ENCODE results near the gene ELOVL6. TPM values are rescaled to one million over a fixed set of nuclear protein-coding genes. Genes with fewer than 3 reads are reported as not detected.

ELOVL6 gene
- total RNA-seq, 2 experiments from 2014 or later, result 7.2 to 7.9 TPM

DNA sequence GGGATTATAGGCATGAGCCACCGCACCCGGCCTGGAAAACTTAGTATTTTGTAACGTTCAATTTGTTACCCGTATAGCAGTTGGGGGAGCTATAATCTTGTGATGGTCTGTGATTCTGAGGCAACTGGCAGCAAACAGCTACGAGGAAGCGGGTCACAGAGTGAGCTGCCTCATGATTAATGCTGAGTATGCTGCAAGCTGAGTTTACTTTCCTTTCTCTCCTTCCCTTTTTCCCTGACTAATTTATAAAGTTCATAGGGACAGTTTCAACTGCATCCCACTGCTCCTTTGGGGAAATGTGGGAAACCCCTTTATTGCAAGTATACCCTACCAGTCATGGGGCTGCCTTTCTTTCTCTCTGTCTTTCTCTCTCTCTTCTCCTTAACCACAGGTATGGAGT, 17.7 kb upstream of the ELOVL6 start:
- no peak overlapping the region for H3K4me3 Mint-ChIP-seq
- no peak overlapping the region for H3K27ac Mint-ChIP-seq
- H3K4me1 Mint-ChIP-seq (ENCODE audit: low read depth), result no peaks in the 10 kb centered on the region
- no peak for DNase-seq
- intact Hi-C loops (cut with micrococcal nuclease), result no loop called here
- CTCF ChIA-PET, result interaction anchor here (0.7 to 1.3 kb wide), 2 partner anchors 153 to 294 kb away, joined by 3 to 4 read pairs; no protein-coding TSS in a partner anchor
- H3K27me3 Mint-ChIP-seq (ENCODE audit: low read depth), result peaks cover 10% of the 10 kb centered on the region
- no peaks in the 10 kb centered on the region for H3K36me3 Mint-ChIP-seq (ENCODE audit: low read depth)
- peaks cover 11% of the 10 kb centered on the region for H3K9me3 Mint-ChIP-seq

DNA sequence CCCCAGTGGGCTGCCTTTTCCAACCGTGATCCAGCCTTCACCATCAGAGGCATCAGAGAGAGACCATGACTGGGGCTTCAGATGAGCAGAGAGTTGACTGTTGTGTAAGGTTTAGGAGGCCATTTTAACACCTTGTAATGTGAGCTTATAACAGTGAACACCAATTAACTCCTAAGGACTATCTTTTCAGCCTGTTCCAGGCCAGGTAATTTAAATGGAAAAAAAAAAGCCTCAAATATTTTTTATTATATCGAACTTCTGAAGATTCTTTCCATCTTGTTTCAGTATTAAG, 13.3 kb upstream of the ELOVL6 start:
- intact Hi-C loops (cut with micrococcal nuclease), result loop anchor here (1.0 to 2.0 kb wide), 3 partner anchors 161 to 303 kb away; no protein-coding TSS in a partner anchor
- Mint-ChIP-seq H3K4me3 (no peak overlapping the region), H3K9me3 (no peaks in the 10 kb centered on the region), H3K36me3 (ENCODE audit: low read depth) (no peaks in the 10 kb centered on the region), H3K4me1 (ENCODE audit: low read depth) (no peaks in the 10 kb centered on the region), H3K27me3 (ENCODE audit: low read depth) (peaks cover 1% of the 10 kb centered on the region), H3K27ac (no peak overlapping the region)
- no peak for DNase-seq
- CTCF ChIA-PET, result interaction anchor here (0.6 to 2.0 kb wide), 7 partner anchors 11 to 207 kb away, joined by 3 to 11 read pairs (median 4); no protein-coding TSS in a partner anchor

DNA sequence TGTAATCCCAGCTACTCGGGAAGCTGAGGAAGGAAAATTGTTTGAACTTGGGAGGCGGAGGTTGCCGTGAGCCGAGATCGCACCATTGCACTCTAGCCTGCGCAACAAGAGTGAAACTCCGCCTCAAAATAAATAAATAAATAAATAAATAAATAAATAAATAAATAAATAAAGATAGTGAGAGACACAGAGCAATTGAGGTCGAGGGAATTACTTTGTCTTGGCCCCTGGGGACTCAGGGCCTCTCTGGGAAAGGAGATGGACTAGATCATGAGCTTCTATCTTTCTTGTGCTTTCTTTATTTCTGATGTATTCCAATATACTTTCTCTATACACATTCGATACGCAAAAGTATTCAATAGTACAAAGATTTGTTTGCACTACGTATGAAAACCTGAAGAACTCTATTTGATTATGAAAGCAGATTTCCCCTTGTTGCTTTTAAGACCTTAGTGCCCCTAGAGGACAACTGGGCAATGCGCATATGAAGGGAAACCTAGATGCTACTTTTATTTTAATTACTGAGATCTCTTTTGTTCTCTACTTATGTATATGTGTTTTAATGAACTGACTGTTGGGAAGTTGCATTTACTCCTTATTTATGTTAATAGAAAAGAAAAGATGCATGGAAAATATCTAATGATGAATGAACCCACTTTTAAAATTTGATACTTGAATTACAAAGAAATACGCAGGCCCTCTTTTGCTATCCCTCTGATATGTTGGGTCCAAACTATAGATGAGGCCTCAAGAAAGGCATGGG, 12.8 kb upstream of the ELOVL6 start:
- no peaks in the 10 kb centered on the region for H3K36me3 Mint-ChIP-seq (ENCODE audit: low read depth)
- H3K27ac Mint-ChIP-seq, result no peak overlapping the region
- CTCF ChIA-PET, result interaction anchor here (0.6 to 2.0 kb wide), 10 partner anchors 11 to 303 kb away, joined by 3 to 11 read pairs (median 4); partner anchors contain the start of gene ELOVL6
- intact Hi-C loops (cut with micrococcal nuclease), result loop anchor here (1.0 to 2.0 kb wide), 3 partner anchors 161 to 304 kb away; no protein-coding TSS in a partner anchor
- no peaks in the 10 kb centered on the region for H3K9me3 Mint-ChIP-seq
- H3K27me3 Mint-ChIP-seq (ENCODE audit: low read depth), result no peaks in the 10 kb centered on the region
- DNase-seq, result peak; percentile 38
- no peak overlapping the region for H3K4me3 Mint-ChIP-seq
- H3K4me1 Mint-ChIP-seq (ENCODE audit: low read depth), result no peaks in the 10 kb centered on the region

DNA sequence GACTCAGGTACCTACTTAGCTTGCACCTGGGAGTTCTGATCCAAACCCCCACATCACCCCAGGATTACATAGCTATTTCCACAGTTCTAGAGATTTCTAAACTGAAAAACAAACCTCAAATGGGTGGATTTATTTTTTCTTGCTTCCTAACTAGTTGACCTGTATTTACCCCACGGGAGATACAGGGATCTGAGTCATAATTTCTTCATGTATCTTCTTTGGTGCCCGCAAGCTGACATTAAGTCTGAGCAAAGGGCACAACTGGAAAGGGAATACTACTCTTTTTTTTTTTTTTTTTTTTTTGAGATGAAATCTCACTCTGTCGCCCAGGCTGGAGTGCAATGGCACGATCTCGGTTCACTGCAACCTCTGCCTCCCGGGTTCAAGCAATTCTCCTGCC, 10.0 kb upstream of the ELOVL6 start:
- Mint-ChIP-seq H3K4me1 (ENCODE audit: low read depth) (no peaks in the 10 kb centered on the region), H3K27me3 (ENCODE audit: low read depth) (no peaks in the 10 kb centered on the region), H3K4me3 (no peak overlapping the region), H3K9me3 (no peaks in the 10 kb centered on the region), H3K27ac (no peak overlapping the region), H3K36me3 (ENCODE audit: low read depth) (no peaks in the 10 kb centered on the region)
- DNase-seq, result no peak
- CTCF ChIA-PET, result interaction anchor here (0.6 to 5.7 kb wide), 8 partner anchors 10 to 302 kb away, joined by 3 to 27 read pairs (median 4); no protein-coding TSS in a partner anchor
- intact Hi-C loops (cut with micrococcal nuclease), result no loop called here

DNA sequence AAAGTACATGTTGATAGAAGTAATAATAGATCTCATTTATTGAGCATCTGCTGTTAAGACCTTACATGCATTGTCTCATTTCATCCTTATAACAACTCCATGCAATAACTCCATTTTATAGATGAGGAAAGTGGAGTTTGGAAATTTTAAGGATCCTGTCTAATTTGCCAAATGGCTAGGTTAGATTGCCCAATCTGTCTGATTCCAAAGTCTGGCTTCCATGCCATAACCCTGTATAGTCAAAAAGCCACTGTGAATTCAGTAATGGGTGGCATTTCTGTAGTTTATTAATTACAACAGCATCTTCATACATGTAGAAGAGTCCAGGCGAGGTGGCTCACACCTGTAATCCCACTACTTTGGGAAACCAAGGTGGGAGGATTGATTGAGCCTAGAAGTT, 8.8 kb upstream of the ELOVL6 start:
- H3K9me3 Mint-ChIP-seq, result no peaks in the 10 kb centered on the region
- H3K4me1 Mint-ChIP-seq (ENCODE audit: low read depth), result no peaks in the 10 kb centered on the region
- no peak overlapping the region for H3K4me3 Mint-ChIP-seq
- no peaks in the 10 kb centered on the region for H3K36me3 Mint-ChIP-seq (ENCODE audit: low read depth)
- no peak overlapping the region for H3K27ac Mint-ChIP-seq
- intact Hi-C loops (cut with micrococcal nuclease), result no loop called here
- no peaks in the 10 kb centered on the region for H3K27me3 Mint-ChIP-seq (ENCODE audit: low read depth)
- no peak for DNase-seq
- CTCF ChIA-PET, result interaction anchor here (5.7 kb wide), 1 partner anchor 157 kb away, joined by 27 read pairs; no protein-coding TSS in a partner anchor

DNA sequence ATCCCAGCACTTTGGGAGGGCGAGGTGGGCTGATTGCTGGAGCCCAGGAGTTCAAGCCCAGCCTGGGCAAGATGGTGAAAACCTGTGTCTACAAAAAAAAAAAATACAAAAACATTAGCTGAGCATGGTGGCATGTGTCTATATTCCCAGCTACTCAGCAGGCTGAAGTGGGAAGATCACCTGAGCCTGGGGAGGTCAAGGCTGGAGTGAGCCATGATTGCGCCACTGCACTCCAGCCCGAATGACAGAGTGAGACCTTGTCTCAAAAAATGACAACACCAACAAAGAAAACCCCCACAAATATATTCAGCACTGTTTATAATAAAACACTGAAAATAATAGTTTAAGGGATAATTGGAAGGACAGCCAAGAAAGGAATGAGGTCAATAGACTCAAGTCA, 3.6 kb upstream of the ELOVL6 start:
- intact Hi-C loops (cut with micrococcal nuclease), result no loop called here
- Mint-ChIP-seq H3K27ac (no peak overlapping the region), H3K36me3 (ENCODE audit: low read depth) (peaks cover 3% of the 10 kb centered on the region), H3K4me3 (no peak overlapping the region), H3K9me3 (no peaks in the 10 kb centered on the region), H3K27me3 (ENCODE audit: low read depth) (no peaks in the 10 kb centered on the region), H3K4me1 (ENCODE audit: low read depth) (peaks cover 5% of the 10 kb centered on the region)
- no peak for DNase-seq
- CTCF ChIA-PET, result interaction anchor here (0.5 kb wide), 1 partner anchor 570 kb away, joined by 4 read pairs; no protein-coding TSS in a partner anchor

DNA sequence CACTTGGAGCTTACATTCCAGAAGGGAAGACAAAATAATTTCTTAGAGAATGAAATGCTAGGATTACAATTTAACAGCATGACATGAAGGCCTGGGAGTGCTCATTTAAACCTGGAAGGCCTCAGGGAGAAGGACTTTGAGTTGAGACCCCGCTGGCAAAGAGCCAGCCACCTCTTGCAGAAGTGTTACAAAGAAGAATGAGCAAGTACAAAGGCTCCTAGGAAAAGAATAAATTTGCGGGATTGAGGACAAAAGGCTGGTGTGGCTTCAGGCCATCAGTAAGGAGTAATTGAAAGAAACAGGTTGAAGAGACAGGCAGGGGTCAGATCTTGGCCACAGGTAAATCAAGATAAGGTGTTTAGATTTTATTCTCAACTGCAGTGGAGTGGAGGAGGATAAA, 3.1 kb upstream of the ELOVL6 start:
- peak overlapping the region; percentile 5 for H3K27ac Mint-ChIP-seq
- H3K4me1 Mint-ChIP-seq (ENCODE audit: low read depth), result peaks cover 5% of the 10 kb centered on the region
- intact Hi-C loops (cut with micrococcal nuclease), result no loop called here
- no peak overlapping the region for H3K4me3 Mint-ChIP-seq
- CTCF ChIA-PET, result no interaction called here
- peaks cover 3% of the 10 kb centered on the region for H3K36me3 Mint-ChIP-seq (ENCODE audit: low read depth)
- no peaks in the 10 kb centered on the region for H3K27me3 Mint-ChIP-seq (ENCODE audit: low read depth)
- H3K9me3 Mint-ChIP-seq, result no peaks in the 10 kb centered on the region
- DNase-seq, result no peak

DNA sequence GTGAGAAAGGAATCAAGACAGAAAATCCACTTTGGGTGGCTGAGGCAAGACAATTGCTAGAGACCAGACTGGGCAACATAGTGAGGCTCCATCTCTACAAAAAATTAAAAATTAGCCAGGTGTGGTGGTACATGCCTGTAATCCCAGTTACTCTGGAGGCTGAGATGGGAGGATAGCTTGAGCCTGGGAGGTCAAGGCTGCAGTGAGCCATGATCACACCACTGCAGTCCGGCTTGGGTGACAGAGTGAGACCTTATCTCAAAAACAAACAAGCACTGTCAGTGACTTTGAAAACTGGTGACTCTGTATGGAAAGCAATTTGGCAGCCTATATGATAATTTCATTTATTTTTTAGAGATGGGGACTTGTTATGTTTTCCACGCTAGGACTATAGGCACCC, 2.3 kb upstream of the ELOVL6 start:
- H3K4me3 Mint-ChIP-seq, result no peak overlapping the region
- DNase-seq, result no peak
- CTCF ChIA-PET, result interaction anchor here (0.7 kb wide), 1 partner anchor 18 kb away, joined by 3 read pairs; no protein-coding TSS in a partner anchor
- intact Hi-C loops (cut with micrococcal nuclease), result no loop called here
- H3K27me3 Mint-ChIP-seq (ENCODE audit: low read depth), result no peaks in the 10 kb centered on the region
- H3K4me1 Mint-ChIP-seq (ENCODE audit: low read depth), result peaks cover 5% of the 10 kb centered on the region
- H3K36me3 Mint-ChIP-seq (ENCODE audit: low read depth), result peaks cover 7% of the 10 kb centered on the region
- no peaks in the 10 kb centered on the region for H3K9me3 Mint-ChIP-seq
- no peak overlapping the region for H3K27ac Mint-ChIP-seq

DNA sequence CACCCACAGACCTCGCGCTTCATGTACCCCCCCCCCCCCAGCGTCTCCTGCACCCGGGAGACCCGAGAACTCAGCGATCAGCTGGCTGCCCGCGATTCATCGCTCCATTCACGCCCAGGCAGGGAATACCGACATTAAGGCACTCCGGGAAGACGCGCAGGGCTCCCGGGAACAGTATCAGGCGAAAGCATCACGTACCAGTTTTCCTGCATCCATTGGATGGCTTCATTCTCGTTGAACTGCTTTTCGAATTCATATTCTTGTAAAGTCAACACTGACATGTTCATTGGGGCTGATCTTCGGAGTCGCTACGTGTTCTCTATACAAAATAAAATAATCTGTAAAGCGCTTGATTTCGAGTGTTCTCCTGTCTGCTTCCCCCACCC, 373 bp downstream of the ELOVL6 start:
- intact Hi-C loops (cut with micrococcal nuclease), result loop anchor here (5.0 to 10.0 kb wide), 7 partner anchors 191 to 1949 kb away; partner anchors contain the start of genes CASP6, FAM241A, RPL34 and SEC24B
- no peak for DNase-seq
- Mint-ChIP-seq H3K27ac (peak overlapping the region; percentile 96), H3K4me1 (ENCODE audit: low read depth) (peaks cover 26% of the 10 kb centered on the region), H3K9me3 (no peaks in the 10 kb centered on the region), H3K4me3 (peak overlapping the region; percentile 95), H3K36me3 (ENCODE audit: low read depth) (peaks cover 7% of the 10 kb centered on the region), H3K27me3 (ENCODE audit: low read depth) (no peaks in the 10 kb centered on the region)
- CTCF ChIA-PET, result interaction anchor here (1.3 to 1.4 kb wide), 2 partner anchors 13 to 99 kb away, joined by 4 to 5 read pairs; no protein-coding TSS in a partner anchor

DNA sequence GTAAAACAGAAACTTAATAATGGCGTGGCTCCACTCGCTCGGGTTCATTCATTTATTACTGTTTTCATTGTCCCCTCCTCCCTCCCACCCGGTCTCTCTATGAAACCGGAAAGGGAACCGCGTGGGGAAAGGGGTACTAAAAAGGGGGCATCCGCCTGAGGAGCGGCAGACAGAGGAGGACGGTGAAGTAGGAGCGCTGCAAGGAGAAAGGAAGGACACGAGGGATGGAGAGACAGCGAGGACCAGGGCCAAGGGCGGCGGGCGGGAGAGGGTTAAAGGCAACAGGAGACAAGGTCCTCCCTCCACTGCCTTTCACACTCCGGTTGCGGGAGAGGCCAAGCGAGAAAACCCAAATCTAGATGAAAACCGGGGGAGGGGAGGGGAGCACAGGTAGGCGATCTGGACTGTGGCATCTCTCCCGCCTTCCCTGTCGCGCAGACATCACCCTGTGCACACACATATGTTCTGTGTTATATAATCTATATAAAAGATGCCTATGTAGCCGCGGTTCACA, 829 bp downstream of the ELOVL6 start:
- peak; percentile 71 for DNase-seq
- H3K4me3 Mint-ChIP-seq, result peak overlapping the region; percentile 95
- H3K27me3 Mint-ChIP-seq (ENCODE audit: low read depth), result no peaks in the 10 kb centered on the region
- peaks cover 7% of the 10 kb centered on the region for H3K36me3 Mint-ChIP-seq (ENCODE audit: low read depth)
- intact Hi-C loops (cut with micrococcal nuclease), result loop anchor here (1.0 to 10.0 kb wide), 12 partner anchors 71 to 1950 kb away; partner anchors contain the start of genes CASP6, FAM241A, MCUB and RPL34
- no peaks in the 10 kb centered on the region for H3K9me3 Mint-ChIP-seq
- H3K27ac Mint-ChIP-seq, result peak overlapping the region; percentile 96
- CTCF ChIA-PET, result no interaction called here
- H3K4me1 Mint-ChIP-seq (ENCODE audit: low read depth), result peaks cover 31% of the 10 kb centered on the region

DNA sequence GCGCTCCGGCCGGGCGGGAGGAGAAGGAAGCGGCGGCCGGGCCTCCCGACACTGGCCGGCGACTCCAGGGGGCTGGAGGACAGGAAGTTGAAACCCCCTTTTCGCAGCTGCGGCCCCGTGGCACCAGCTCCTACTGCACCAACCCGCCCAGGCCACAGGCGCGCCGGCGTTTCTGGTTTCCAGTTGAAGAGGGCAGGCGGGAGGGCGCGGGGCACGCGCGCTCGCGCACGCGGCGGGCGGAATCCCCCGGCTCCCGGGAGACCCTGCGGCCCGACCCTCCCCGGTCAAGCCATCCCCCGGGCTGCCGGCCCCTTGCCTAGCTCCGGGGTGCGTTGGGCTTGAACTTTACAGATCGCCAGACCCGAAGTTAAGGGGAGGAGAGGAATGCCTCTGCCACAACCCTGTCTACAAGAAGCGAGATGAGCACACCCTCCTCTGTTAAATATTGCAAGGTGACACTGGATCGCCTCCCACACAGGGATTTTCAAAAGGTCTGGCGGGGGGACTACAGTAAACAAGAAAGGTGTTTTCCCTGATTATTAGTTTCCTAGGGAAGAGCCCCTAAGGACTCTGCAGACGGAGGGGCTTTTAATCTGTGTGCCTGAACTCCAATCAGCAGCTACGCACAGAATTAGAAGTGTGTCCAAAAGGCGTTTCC, 1.4 kb downstream of the ELOVL6 start:
- Mint-ChIP-seq H3K9me3 (no peaks in the 10 kb centered on the region), H3K4me3 (peak overlapping the region; percentile 95), H3K36me3 (ENCODE audit: low read depth) (peaks cover 7% of the 10 kb centered on the region), H3K27ac (peak overlapping the region; percentile 96), H3K4me1 (ENCODE audit: low read depth) (peaks cover 31% of the 10 kb centered on the region), H3K27me3 (ENCODE audit: low read depth) (no peaks in the 10 kb centered on the region)
- intact Hi-C loops (cut with micrococcal nuclease), result loop anchor here (1.0 to 10.0 kb wide), 12 partner anchors 72 to 1950 kb away; partner anchors contain the start of genes CASP6, FAM241A, MCUB and RPL34
- DNase-seq, result peak; percentile 74
- CTCF ChIA-PET, result no interaction called here

DNA sequence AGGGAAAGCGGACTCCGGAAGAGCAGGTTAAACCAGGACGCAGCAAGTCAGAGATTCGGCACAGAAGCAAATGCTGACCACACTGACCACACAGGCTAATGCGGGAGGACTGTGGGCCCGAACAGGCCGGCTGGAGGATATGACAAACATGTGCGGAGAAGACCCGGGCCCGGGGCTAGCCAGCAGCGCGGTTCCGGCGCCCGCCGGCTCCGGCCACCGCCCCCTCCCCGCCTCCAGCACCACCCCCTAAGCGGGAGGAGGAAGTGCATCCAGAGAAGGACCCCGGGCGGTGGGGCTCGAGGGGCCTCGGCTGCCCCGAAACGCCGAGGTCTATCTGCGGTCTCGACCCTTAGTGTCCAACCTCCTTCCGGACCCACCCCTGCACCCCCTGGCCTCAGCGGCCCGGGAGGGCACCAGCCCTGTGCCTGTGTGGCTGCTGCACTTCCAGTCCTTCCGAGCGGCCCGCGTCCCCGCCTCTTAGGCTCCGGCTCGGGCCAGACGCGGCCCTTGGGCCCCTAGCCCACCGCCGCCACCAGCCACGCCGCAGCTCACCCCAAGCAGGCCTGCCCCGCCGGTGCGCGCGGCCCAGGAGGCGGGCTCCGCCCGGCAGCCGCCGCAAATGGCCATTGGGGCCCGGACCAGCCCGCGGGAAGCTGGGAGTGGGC, 2.1 kb downstream of the ELOVL6 start:
- DNase-seq, result peak; percentile 51
- CTCF ChIA-PET, result no interaction called here
- intact Hi-C loops (cut with micrococcal nuclease), result loop anchor here (2.0 to 10.0 kb wide), 8 partner anchors 72 to 1951 kb away; partner anchors contain the start of genes CASP6, FAM241A, RPL34 and SEC24B
- H3K9me3 Mint-ChIP-seq, result no peaks in the 10 kb centered on the region
- H3K4me3 Mint-ChIP-seq, result peak overlapping the region; percentile 95
- no peaks in the 10 kb centered on the region for H3K27me3 Mint-ChIP-seq (ENCODE audit: low read depth)
- peak overlapping the region; percentile 97 for H3K27ac Mint-ChIP-seq
- H3K36me3 Mint-ChIP-seq (ENCODE audit: low read depth), result peaks cover 7% of the 10 kb centered on the region
- peaks cover 31% of the 10 kb centered on the region for H3K4me1 Mint-ChIP-seq (ENCODE audit: low read depth)

All from activated naive CD4-positive, alpha-beta T cell treated with anti-CD3 and anti-CD28 coated beads for 36 hours (primary cell).